NB4 (cell line): ENCODE measurements around the gene SSB.

Source experiments
- CTCF ChIP-seq: IDR thresholded peaks from one replicate; pipeline ENCODE4 v1.5.1; 2012; ENCODE audit warnings: low read depth, low read length
- MAX ChIP-seq: IDR thresholded peaks from 2 replicates; pipeline ENCODE4 v1.6.1; 2011; ENCODE audit warnings: low read depth, low read length
- MYC ChIP-seq: IDR thresholded peaks from 2 replicates; pipeline ENCODE4 v1.6.1; 2011; ENCODE audit warnings: low read depth, low read length
- POLR2A ChIP-seq: IDR thresholded peaks from 2 replicates; pipeline ENCODE4 v1.6.1; 2011; ENCODE audit warnings: mild to moderate bottlenecking; ENCODE audit not compliant: insufficient read length; ENCODE audit errors: extremely low read depth

- TF ChIP-seq CTCF = no peak
- no peak for TF ChIP-seq MAX
- TF ChIP-seq POLR2A = no peak
- no peak for TF ChIP-seq MYC
Measured at GRCh38 chr2:169815849-169816248, 17.2 kb downstream of the SSB start.
